T-helper 22 cell (primary cell): ENCODE data around the gene OBSCN.

ENCODE experiments used
- DNase-seq: peaks from one replicate; pipeline ENCODE4 v3.0.0-alpha.2; 2020; ENCODE audit warnings: low read depth

OBSCN gene

GRCh38 chr1:228381356-228381755 lies 173.5 kb downstream of the OBSCN start:
- no peak for DNase-seq

GRCh38 chr1:228383773-228384172 lies 175.9 kb downstream of the OBSCN start:
- no peak for DNase-seq

DNA sequence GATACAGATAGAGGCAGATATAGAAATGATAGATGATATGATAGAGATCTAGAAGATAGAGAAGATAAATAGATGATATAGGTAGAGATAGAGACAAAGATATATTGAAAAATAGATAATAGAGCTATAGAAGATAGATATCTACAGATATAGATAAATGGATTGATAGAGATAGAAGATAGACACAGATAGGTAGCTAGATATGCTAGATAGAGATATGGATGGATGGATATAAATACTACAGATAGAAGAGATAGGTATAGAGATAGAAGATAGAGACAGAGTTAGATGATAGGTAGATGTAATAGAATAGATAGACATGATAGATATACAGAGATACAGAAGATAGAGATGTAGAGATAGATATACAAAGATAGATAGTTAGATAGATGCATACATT lies 177.4 kb downstream of the OBSCN start:
- DNase-seq: no peak

DNA sequence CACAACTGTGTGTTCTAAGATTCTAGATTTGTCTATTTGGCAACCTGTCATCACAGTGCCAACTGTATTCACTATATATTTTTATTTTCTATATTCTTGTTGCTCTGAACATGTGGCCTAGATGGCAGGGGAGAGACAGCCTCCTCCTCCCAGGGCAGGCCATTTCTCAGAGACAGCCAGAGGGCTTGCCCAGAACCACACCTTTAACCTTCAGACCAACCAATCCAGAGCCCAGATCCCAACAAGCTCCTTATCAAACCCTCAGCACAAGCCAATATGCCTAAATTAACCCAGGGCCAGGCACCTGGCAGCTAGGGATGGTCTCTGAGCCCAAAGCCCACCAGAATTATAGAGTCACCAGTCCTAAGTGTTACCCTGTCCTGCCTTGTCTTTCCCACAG lies 179.5 kb downstream of the OBSCN start:
- no peak for DNase-seq

- no peak for DNase-seq
Measured at GRCh38 chr1:228390649-228391048, 182.8 kb downstream of the OBSCN start.

- DNase-seq: no peak
Measured at GRCh38 chr1:228391411-228392020, 183.7 kb downstream of the OBSCN start.

GRCh38 chr1:228392111-228392936 lies 184.5 kb downstream of the OBSCN start:
- no peak for DNase-seq

DNA sequence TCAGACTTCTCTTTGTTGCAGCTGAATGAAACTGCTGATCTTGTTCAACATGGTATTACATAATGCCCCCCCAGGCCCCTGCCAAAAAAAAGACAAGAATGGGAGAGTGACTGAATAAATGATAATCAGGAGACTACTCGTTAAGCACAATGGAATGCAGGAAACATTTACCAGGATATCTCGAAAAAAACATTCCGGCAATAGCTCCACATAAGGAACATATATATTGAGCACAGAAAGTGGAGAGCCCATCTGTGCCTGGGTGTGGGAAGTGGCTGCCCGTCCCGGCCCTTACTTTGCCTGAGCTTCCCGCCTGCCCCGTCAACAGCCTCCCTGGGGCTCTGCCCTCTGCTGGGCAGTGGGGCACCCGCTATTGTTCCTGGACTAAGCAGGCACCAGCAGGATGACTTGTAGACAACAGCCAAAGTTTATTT lies 185.4 kb downstream of the OBSCN start:
- no peak for DNase-seq

- no peak for DNase-seq
Measured at GRCh38 chr1:228393811-228394570, 186.1 kb downstream of the OBSCN start.

DNA sequence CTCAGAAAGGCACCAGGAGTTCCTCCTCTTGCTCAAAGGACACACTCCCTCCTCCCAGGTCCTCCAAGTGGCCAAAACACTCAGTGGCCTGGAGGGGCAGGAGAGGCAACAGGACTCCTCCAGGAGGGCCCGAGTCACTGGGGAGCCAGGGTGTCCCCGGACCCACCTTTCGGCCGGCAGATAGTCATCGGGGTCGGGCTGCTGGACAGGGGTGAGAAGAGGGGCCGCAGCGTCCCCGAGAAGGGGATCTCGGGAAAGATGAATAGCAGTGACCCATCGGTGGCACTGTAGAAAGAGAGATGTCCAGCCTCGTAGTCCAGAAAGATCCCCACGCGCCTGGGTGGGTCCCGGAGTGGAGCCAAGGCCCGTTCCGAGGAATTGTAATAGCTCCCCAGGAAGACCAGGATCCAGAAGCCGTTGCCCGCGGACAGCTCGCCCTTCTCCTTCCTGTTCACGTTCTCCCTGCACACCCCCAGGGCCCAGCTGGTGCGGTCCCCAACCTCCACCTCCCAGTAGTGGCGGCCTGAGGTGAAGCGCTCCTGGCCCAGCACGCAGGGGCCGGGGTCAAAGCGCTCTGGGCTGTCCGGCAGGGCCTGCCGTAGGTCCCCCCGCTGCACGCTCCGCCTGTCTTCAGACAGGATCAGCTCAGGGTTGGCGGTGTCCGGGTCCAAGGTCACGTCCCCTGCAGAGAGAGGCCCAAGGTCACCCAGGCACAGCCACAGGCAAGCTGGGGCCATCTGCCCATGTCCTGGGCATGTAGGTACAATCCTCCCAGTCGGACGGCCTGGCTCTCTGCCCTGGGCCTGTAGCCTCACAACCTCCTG lies 186.9 kb downstream of the OBSCN start:
- DNase-seq: no peak

DNA sequence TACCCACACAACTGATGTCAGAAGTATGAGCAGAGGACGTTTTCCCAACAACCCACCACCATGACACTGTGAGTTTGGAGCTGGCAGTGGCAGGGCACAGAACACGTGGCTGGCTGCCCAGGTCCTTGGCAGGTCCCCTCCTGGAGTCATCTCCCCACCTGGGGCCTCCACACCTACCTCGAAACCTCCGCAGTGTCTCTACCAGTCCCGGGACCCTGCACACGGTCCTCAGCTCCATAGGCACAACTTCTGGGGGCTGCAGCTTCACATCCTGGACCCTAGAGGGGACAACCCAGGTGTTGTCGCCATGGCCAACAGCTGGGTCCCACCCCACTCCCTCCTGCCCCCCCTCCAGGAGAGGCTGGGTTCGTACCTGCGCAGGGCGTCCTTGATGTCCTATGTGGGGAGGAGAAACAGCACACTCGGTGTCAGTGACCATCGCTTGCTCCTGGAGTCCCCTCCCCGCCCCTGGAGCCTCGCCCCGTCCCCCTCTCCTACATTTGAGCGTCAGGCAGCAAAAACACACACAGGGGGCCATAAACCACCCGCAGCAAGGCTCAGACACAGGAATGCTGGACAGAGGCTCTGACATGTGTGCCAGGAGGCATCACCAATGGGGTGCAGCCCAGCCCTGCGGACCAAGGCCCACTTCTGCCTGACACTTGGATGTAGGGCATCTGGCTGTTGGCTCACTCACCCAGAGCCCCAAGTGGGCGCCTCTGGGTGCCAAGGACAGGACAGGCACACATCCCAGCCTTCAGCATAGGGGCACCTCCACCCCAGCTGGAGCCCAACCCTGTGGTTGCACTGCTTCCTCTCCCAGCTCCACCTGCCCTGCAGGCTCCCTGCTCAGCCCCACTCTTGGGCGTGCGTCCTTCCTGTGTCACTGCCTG lies 189.2 kb downstream of the OBSCN start:
- DNase-seq: no peak

DNA sequence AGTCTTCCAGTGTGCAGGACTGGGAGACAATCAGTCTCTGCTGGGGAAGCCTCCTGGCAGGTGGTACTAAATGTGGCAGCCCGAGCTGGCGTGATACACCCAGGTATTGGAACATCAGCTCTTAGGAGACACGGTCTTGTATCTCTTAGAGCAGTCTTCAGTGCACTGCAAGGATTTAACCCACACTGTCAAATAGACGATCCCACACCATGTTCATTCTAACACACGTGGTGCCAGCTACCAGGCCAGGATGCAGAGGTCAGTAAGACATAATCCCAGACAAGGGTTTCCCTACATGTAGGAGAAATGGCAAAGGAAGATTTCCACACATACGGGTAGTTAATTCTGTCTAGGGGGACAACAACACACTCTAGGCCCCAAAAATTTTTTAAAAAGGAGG lies 190.1 kb downstream of the OBSCN start:
- no peak for DNase-seq

- DNase-seq: no peak
Measured at GRCh38 chr1:228398741-228399461, 191.1 kb downstream of the OBSCN start.

GRCh38 chr1:228399531-228400236 lies 191.8 kb downstream of the OBSCN start:
- DNase-seq: no peak

GRCh38 chr1:228400237-228400651 lies 192.4 kb downstream of the OBSCN start:
- no peak for DNase-seq

DNA sequence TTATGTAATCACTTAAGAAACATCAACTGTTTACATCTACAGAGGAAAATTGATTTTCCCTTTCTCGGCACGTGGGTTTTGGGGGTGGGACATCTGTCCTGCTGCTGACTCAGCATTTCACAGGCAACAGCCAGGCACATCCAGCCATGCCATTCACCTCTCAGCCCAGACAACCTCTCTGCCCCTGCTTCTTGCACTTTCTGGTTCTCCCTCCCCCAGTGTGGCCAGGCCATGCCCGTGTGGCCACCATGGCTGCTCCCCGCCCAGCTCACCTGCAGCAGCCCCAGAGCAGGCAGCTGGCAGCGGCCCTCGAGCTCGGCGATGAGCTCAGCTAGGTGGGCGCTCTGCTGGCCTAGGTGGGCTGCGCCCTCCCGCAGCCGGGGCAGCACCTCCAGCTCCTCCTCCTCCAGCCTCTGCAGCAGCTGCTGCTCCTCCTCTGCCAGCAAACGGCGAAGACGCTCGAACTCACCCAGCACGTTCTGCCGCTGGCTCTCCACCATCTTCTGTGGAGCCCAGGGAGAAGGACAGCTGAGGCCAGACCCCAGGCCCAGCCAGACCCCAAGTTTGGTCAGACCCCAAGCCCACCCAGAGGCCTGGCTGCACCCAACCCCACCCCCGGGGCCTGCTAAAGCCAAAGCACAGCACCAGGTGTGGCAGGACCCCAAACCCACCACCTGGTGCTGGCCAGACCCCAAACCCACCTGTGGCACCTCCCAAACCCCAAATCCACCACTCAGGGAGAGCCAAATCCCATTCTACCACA lies 193.0 kb downstream of the OBSCN start:
- no peak for DNase-seq

GRCh38 chr1:228401782-228402640 lies 194.2 kb downstream of the OBSCN start:
- DNase-seq: no peak

DNA sequence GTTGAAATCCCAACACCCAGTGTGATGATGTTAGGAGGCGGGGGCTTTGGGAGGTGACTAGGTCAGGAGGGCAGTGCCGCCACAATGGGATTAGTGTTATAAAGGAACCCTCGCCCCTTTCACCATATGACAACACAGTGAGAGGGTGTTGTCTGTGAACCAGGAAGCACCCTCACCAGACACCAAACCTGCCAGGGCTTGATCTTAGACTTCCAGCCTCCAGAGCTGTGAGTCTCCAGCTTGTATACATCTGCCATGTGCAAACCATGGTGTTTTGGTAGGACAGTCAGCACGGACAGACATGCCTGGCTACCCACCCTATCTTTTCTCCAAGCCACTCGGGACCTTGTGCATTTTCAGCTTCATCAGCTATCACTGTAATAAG lies 194.8 kb downstream of the OBSCN start:
- DNase-seq: no peak
